ENCODE data around the gene TF.

Gene TF

GRCh38 chr3:133836497-133837158 is 90.4 kb downstream of the TF start:
- no peaks in the 10 kb centered on the region for H3K9me3 Mint-ChIP-seq
- H3K27me3 Mint-ChIP-seq, result peaks cover 5 to 8% of the 10 kb centered on the region in 2 donors
- no peaks in the 10 kb centered on the region for H3K36me3 Mint-ChIP-seq
- DNase-seq (no peak), ATAC-seq (replicated peaks) (no peak)
- no peak overlapping the region for H3K27ac Mint-ChIP-seq
- no peak overlapping the region for H3K4me3 Mint-ChIP-seq
- H3K4me1 Mint-ChIP-seq, result peaks cover 0 to 5% of the 10 kb centered on the region in 2 donors

- Mint-ChIP-seq H3K27me3 (peaks cover 5 to 16% of the 10 kb centered on the region in 2 donors), H3K4me3 (no peak overlapping the region), H3K27ac (no peak overlapping the region), H3K36me3 (no peaks in the 10 kb centered on the region), H3K4me1 (peaks cover 0 to 5% of the 10 kb centered on the region in 2 donors), H3K9me3 (no peaks in the 10 kb centered on the region)
- no peak for ATAC-seq (replicated peaks)
- DNase-seq, result no peak
These were observed 91.5 kb downstream of the TF start for GRCh38 chr3:133837487-133838295.

- no peak overlapping the region for H3K27ac Mint-ChIP-seq
These were observed 92.2 kb downstream of the TF start for GRCh38 chr3:133838296-133838789.

GRCh38 chr3:133838916-133839800 is 93.0 kb downstream of the TF start:
- Mint-ChIP-seq H3K9me3 (no peaks in the 10 kb centered on the region), H3K36me3 (no peaks in the 10 kb centered on the region), H3K27ac (no peak overlapping the region), H3K4me3 (no peak overlapping the region), H3K4me1 (peaks cover 0 to 5% of the 10 kb centered on the region in 2 donors), H3K27me3 (peaks cover 5 to 16% of the 10 kb centered on the region in 2 donors)
- ATAC-seq (replicated peaks) (peak in 1 of 2 donors; percentile 10), DNase-seq (no peak)

More at GRCh38 chr3:133838296-133838789, 92.2 kb downstream of the TF start:
- DNase-seq (no peak), ATAC-seq (replicated peaks) (no peak)
- no peak overlapping the region for H3K4me3 Mint-ChIP-seq
- no peaks in the 10 kb centered on the region for H3K36me3 Mint-ChIP-seq
- H3K9me3 Mint-ChIP-seq, result no peaks in the 10 kb centered on the region
- peaks cover 5 to 16% of the 10 kb centered on the region in 2 donors for H3K27me3 Mint-ChIP-seq
- peaks cover 0 to 5% of the 10 kb centered on the region in 2 donors for H3K4me1 Mint-ChIP-seq

GRCh38 chr3:133840055-133840737 is 94.0 kb downstream of the TF start:
- no peak overlapping the region for H3K27ac Mint-ChIP-seq
- DNase-seq, result no peak
- ATAC-seq (replicated peaks), result no peak
- H3K4me1 Mint-ChIP-seq, result peaks cover 0 to 5% of the 10 kb centered on the region in 2 donors
- H3K36me3 Mint-ChIP-seq, result no peaks in the 10 kb centered on the region
- no peak overlapping the region for H3K4me3 Mint-ChIP-seq
- H3K27me3 Mint-ChIP-seq, result peaks cover 5 to 16% of the 10 kb centered on the region in 2 donors
- no peaks in the 10 kb centered on the region for H3K9me3 Mint-ChIP-seq

GRCh38 chr3:133840767-133841166 is 94.6 kb downstream of the TF start:
- DNase-seq, result no peak
- no peak for ATAC-seq (replicated peaks)
- Mint-ChIP-seq H3K27ac (no peak overlapping the region), H3K4me1 (peaks cover 0 to 5% of the 10 kb centered on the region in 2 donors), H3K36me3 (no peaks in the 10 kb centered on the region), H3K9me3 (no peaks in the 10 kb centered on the region), H3K27me3 (peaks cover 5 to 16% of the 10 kb centered on the region in 2 donors), H3K4me3 (no peak overlapping the region)

GRCh38 chr3:133841196-133841595 is 95.0 kb downstream of the TF start:
- no peak for ATAC-seq (replicated peaks)
- no peak for DNase-seq
- H3K4me1 Mint-ChIP-seq, result peaks cover 0 to 5% of the 10 kb centered on the region in 2 donors
- no peak overlapping the region for H3K4me3 Mint-ChIP-seq
- H3K27me3 Mint-ChIP-seq, result peaks cover 5 to 16% of the 10 kb centered on the region in 2 donors
- H3K9me3 Mint-ChIP-seq, result no peaks in the 10 kb centered on the region
- no peak overlapping the region for H3K27ac Mint-ChIP-seq
- H3K36me3 Mint-ChIP-seq, result no peaks in the 10 kb centered on the region

- Mint-ChIP-seq H3K27me3 (peaks cover 9 to 17% of the 10 kb centered on the region in 2 donors), H3K36me3 (no peaks in the 10 kb centered on the region), H3K4me1 (peaks cover 0 to 5% of the 10 kb centered on the region in 2 donors), H3K9me3 (no peaks in the 10 kb centered on the region), H3K4me3 (no peak overlapping the region), H3K27ac (no peak overlapping the region)
- no peak for DNase-seq
- ATAC-seq (replicated peaks), result no peak
These were observed 96.0 kb downstream of the TF start for GRCh38 chr3:133842158-133842557.

- Mint-ChIP-seq H3K4me3 (no peak overlapping the region), H3K36me3 (no peaks in the 10 kb centered on the region), H3K9me3 (no peaks in the 10 kb centered on the region), H3K4me1 (peaks cover 0 to 5% of the 10 kb centered on the region in 2 donors), H3K27ac (no peak overlapping the region), H3K27me3 (peaks cover 13 to 28% of the 10 kb centered on the region in 2 donors)
- no peak for ATAC-seq (replicated peaks)
- DNase-seq, result no peak
These were observed 97.4 kb downstream of the TF start for GRCh38 chr3:133843634-133844033.

- no peak for DNase-seq
- H3K4me3 Mint-ChIP-seq, result no peak overlapping the region
- H3K9me3 Mint-ChIP-seq, result no peaks in the 10 kb centered on the region
- no peak for ATAC-seq (replicated peaks)
- H3K27me3 Mint-ChIP-seq, result peaks cover 8 to 20% of the 10 kb centered on the region in 2 donors
- peaks cover 0 to 13% of the 10 kb centered on the region in 2 donors for H3K4me1 Mint-ChIP-seq
- no peak overlapping the region for H3K27ac Mint-ChIP-seq
- H3K36me3 Mint-ChIP-seq, result no peaks in the 10 kb centered on the region
These were observed 98.9 kb downstream of the TF start for GRCh38 chr3:133845127-133845526.

Measured in stimulated activated naive B cell treated with anti-CD40 and anti-IgM and Interleukin-4, amounts not matched to agents 10 μg/mL and 1 μg/mL and 100 μg/mL, for 72 hours (primary cell).